ENCODE data around the gene PARVG. TPM values are rescaled to one million over a fixed set of nuclear protein-coding genes. Genes with fewer than 3 reads are reported as not detected.

The PARVG gene
- total RNA-seq, 1 experiment from 2014 or later: not detected

GRCh38 chr22:44249376-44250147, 68.8 kb downstream of the PARVG start:
- Histone ChIP-seq H3K27ac (ENCODE audit: low read length) (no peak overlapping the region), H4K20me1 (ENCODE audit: low read length) (no peaks in the 10 kb centered on the region), H3K9me2 (replicated peaks; ENCODE audit: low read length) (no peaks in the 10 kb centered on the region), H3K36me3 (ENCODE audit: low read depth, low read length) (no peaks in the 10 kb centered on the region), H3K4me1 (ENCODE audit: insufficient read depth, low read length) (peaks cover 6% of the 10 kb centered on the region; the same call in 1 of the 2 replicates), H2AFZ (ENCODE audit: low read length) (no peak overlapping the region), H3K4me2 (ENCODE audit: low read length) (no peak overlapping the region), H3K27me3 (ENCODE audit: low read length) (no peaks in the 10 kb centered on the region), H3K9ac (ENCODE audit: low read length) (no peak overlapping the region), H3F3A (ENCODE audit: low read length, unreplicated experiment) (no peaks in the 10 kb centered on the region), H3K79me2 (ENCODE audit: low read length) (no peaks in the 10 kb centered on the region), H3K9me3 (ENCODE audit: low read length) (no peaks in the 10 kb centered on the region), H3K4me3 (ENCODE audit: low read length) (no peak overlapping the region)
- no TSS peak for BruUV-seq (replicated peaks)
- intact Hi-C loops (cut with micrococcal nuclease): no loop called here
- DNase-seq (no peak), ATAC-seq (no peak)
- CTCF ChIA-PET: no interaction called here
- POLR2A ChIA-PET (ENCODE audit: unreplicated experiment): no interaction called here
- TF ChIP-seq EZH2phosphoT487 (IDR thresholded peaks at IDR 0.05; ENCODE audit: borderline replicate concordance, low read length) (no peak), CTCF (conservative IDR thresholded peaks at IDR 0.05; ENCODE audit: low read depth, low read length) (no peak), EZH2 (IDR thresholded peaks at IDR 0.05; ENCODE audit: low read length, unreplicated experiment) (no peak)

- intact Hi-C loops (cut with micrococcal nuclease): no loop called here
- ATAC-seq (no peak), DNase-seq (no peak)
- Histone ChIP-seq H3K27ac (ENCODE audit: low read length) (no peak overlapping the region), H3K9me2 (replicated peaks; ENCODE audit: low read length) (no peaks in the 10 kb centered on the region), H2AFZ (ENCODE audit: low read length) (no peak overlapping the region), H3K9me3 (ENCODE audit: low read length) (no peaks in the 10 kb centered on the region), H4K20me1 (ENCODE audit: low read length) (no peaks in the 10 kb centered on the region), H3K27me3 (ENCODE audit: low read length) (no peaks in the 10 kb centered on the region), H3K79me2 (ENCODE audit: low read length) (no peaks in the 10 kb centered on the region), H3F3A (ENCODE audit: low read length, unreplicated experiment) (no peaks in the 10 kb centered on the region), H3K4me1 (ENCODE audit: insufficient read depth, low read length) (no peaks in the 10 kb centered on the region), H3K9ac (ENCODE audit: low read length) (no peak overlapping the region), H3K4me2 (ENCODE audit: low read length) (no peak overlapping the region), H3K4me3 (ENCODE audit: low read length) (no peak overlapping the region), H3K36me3 (ENCODE audit: low read depth, low read length) (no peaks in the 10 kb centered on the region)
- no TSS peak for BruUV-seq (replicated peaks)
- TF ChIP-seq CTCF (conservative IDR thresholded peaks at IDR 0.05; ENCODE audit: low read depth, low read length) (no peak), EZH2 (IDR thresholded peaks at IDR 0.05; ENCODE audit: low read length, unreplicated experiment) (no peak), EZH2phosphoT487 (IDR thresholded peaks at IDR 0.05; ENCODE audit: borderline replicate concordance, low read length) (no peak)
- POLR2A ChIA-PET (ENCODE audit: unreplicated experiment): no interaction called here
- CTCF ChIA-PET: no interaction called here
Measured at GRCh38 chr22:44254811-44255210, 74.1 kb downstream of the PARVG start.

GRCh38 chr22:44256085-44256484, 75.4 kb downstream of the PARVG start:
- H4K20me1 ChIP-seq (ENCODE audit: low read length): no peaks in the 10 kb centered on the region
- CTCF ChIA-PET: no interaction called here
- POLR2A ChIA-PET (ENCODE audit: unreplicated experiment): no interaction called here
- no TSS peak for BruUV-seq (replicated peaks)
- H3K9ac ChIP-seq (ENCODE audit: low read length): no peak overlapping the region
- H3K36me3 ChIP-seq (ENCODE audit: low read depth, low read length): no peaks in the 10 kb centered on the region
- no peak overlapping the region for H3K4me3 ChIP-seq (ENCODE audit: low read length)
- no peaks in the 10 kb centered on the region for H3K79me2 ChIP-seq (ENCODE audit: low read length)
- TF ChIP-seq EZH2phosphoT487 (IDR thresholded peaks at IDR 0.05; ENCODE audit: borderline replicate concordance, low read length): no peak
- no peak for TF ChIP-seq EZH2 (IDR thresholded peaks at IDR 0.05; ENCODE audit: low read length, unreplicated experiment)
- TF ChIP-seq CTCF (conservative IDR thresholded peaks at IDR 0.05; ENCODE audit: low read depth, low read length): no peak
- ATAC-seq (no peak), DNase-seq (no peak)
- H3K4me2 ChIP-seq (ENCODE audit: low read length): no peak overlapping the region
- no peak overlapping the region for H2AFZ ChIP-seq (ENCODE audit: low read length)
- no peaks in the 10 kb centered on the region for H3K9me3 ChIP-seq (ENCODE audit: low read length)
- H3K27ac ChIP-seq (ENCODE audit: low read length): no peak overlapping the region
- no peaks in the 10 kb centered on the region for H3K9me2 ChIP-seq (replicated peaks; ENCODE audit: low read length)
- H3F3A ChIP-seq (ENCODE audit: low read length, unreplicated experiment): no peaks in the 10 kb centered on the region
- intact Hi-C loops (cut with micrococcal nuclease): no loop called here
- no peaks in the 10 kb centered on the region for H3K4me1 ChIP-seq (ENCODE audit: insufficient read depth, low read length)
- no peaks in the 10 kb centered on the region for H3K27me3 ChIP-seq (ENCODE audit: low read length)
